Brain pericyte (primary cell): ENCODE results near the gene COA8.

Experiments
- DNase-seq: peaks from one replicate; pipeline ENCODE4 v3.0.0-alpha.2; 2012; ENCODE audit warnings: low read depth, low spot score

COA8 gene

DNA sequence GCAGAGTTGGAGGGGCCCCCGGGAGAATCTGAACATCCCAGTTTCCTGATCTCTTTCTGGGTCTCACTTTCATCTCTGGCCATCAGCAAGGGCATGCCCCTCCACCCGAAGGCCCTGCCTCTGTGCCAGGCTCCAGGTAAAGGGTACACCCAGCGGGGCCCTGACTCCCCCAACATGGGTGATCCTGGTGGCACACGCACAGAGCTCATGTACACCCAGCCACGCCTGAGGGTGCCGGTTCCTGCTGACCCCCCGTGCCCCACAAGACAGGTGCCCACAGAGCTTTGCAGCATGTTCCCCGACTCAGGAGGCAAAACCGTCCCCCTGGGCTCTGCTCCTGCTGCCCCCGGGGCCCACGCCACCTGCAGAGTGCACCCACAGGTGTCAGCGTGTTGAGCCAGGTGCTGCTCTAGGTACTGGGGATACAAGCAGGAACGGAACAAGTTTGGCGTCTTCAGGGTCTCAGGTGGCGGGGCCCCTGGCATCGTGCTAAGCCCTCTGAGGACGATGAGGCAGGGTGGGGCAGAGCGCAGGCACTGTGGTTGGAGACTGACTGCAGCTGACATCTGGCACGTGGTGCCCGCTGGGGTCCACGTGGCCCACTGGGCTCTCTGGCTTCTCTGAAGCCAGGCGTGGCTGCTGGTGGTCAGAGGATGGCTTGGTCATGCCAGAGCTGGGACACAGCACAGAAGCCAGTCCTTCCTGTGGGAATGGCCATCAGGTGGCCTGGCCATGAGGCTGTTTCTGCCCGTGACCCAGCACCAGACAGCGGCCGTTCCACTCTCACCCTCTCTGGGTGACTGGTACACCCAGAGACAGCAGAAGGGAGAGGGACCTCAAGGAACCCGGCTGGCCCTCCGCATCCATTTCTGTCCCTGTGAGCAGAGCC is 14.1 kb upstream of the COA8 start:
- DNase-seq: no peak

DNA sequence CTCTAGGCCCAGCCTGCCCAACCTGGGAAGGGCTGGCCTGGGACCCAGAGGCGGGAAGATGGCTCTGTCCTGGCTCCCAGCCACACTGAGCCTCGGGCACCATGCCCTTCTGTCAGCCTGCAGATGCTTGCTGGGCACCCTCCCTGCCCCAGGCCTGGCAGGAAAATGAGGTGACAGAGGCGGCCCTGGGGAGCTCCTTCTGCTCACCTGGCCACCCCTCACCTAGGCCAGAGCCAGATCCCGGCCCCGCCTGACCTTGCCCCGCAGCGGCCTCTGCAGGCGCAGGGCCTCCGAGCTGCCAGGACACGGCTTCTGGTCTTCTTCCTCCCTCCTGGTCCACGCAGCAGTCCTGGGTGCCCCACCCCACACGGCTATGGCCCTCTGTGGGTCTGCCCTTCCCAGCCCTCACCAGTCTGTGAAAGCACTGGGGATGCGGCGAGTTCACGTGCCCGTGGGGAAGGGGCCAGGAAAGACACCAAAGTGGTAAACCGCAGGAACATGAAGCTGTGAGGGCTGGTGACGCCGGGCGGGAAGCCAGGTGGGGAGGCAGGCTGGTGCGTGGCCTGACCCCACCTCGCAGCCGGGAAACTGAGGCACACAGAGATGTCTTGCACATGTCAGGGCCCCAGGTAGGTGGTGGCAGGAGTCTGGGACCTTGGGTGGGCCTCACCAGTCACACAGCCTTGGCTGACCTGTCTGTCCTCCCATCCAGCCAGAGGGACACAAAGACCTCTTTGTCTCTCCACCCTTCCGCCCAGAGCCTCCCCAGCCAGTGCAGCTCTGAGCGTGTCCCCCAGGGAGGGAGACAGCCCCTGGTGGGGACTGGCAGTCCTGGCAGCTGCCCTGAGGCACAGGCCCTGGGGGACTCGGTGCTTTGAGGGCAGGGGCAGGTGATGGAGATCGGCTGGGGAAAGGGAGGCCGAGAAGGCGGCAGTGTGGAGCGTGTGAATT is 13.1 kb upstream of the COA8 start:
- no peak for DNase-seq

DNA sequence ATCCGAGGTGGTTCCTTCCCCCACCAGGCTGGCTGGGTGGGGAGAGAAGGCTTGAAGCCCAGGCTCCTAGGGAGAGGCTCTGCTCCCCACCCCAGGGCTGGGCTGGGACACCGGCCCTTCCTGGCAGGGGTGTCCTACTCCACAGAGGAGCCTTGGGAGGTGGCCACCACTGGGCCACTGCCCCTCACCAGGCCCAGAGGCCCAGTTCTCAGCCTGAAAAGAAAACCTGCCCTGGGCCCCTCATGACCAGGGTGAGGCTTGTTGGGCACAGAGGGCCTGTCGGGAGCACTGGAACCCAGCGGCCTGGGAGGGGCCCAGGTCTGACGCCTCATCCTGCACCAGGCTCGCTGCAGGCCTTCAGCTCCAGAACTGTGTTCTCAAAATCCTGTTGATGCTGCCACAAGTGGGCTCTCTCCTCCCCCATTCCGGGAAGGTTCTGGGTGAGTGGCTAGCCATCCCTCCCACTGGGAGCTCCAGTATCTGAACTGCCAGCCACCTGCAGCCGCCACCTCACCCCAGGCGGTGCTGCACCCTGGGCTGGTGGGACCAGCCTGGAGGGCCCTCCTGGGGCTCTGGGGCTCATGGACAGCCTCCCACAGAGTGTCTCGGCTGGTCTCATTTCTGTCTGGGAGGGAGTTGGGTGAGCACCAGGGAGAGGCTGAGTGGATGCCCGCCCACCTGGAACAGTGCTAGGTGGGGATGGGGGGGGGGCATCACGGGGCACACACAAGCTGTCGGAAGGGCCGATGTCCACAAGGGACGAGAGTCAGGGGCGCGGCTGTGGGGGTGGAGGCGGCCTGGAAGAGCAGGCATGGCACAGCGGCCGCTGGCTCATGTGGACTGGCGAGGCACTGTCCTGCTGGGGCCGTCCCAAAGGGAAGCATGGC is 12.1 kb upstream of the COA8 start:
- no peak for DNase-seq

DNA sequence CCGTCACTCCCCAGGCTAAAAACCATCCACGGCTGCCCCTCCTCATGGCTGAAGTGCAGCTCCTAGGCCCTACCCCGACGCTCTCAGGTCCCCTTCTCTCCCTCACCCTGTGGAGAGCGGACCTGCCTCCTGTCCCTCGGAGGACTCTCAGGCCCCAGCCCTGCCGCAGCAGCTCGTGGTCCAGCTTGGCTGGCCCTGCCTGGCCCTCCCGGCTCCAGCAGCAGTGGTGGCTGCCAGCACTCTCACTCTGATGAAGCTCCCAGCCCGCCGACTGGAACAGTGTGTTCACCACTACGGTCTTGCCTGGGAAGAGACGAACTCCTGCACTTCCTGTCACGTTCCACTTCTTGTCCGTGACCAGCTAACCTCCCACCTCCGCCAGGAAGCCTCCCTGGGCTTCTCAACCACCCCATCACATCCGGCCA is 11.4 kb upstream of the COA8 start:
- DNase-seq: no peak

DNA sequence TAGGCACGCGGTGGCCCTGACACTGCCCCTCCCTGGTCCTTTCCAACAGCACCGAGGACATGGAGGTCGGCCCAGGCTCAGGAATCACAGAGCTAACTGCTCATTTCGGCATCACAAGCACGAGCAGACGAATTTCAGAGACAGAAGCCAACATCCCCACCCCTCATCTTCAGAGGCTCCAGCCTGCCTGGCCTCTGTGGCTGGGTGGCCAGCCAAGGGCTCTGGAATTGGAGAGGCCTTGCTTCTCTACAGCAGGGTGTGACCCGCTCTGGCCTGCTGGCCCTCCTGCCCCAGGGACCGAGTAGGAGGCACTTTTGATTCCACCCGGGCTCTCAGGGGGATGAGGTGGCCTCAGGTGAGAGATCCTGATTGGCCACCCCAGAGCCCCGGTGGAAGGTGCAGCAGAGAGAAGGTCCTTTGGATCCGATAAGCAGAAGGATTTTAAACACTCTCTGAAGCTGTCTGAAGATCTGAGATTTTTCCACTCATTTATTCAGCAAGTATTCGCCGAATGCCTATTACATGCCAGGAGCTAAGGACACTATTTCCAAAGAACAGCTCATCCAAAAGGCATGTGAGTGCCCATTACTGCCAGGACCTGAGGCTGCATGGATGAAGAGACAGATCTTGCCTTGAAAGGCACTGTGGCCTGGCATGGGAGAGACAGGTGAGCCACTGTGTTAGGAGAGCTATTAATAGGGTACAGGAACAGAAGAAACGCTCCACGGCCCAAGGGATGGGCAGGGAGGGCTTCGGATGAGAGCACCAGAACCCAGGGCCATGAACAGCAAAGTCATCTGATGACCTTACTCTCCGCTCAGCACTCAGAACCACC is 10.5 kb upstream of the COA8 start:
- no peak for DNase-seq

DNA sequence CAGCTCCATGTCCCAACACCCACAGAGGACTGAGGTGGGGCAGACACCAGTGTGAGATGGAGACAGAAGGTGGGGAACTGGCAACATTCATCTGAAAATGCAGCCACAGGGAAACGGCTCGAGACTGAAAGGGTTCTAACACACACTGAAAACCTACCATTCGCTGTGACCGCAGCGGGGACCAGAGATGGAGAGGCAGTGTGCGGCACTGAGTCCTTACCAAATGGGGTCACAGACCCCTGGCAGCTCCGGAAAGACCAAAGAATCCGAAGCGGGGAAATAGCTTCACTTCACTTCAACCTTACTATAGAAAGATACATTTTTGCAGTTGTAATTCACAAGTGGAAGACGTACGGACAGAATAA is 9.9 kb upstream of the COA8 start:
- DNase-seq: no peak

DNA sequence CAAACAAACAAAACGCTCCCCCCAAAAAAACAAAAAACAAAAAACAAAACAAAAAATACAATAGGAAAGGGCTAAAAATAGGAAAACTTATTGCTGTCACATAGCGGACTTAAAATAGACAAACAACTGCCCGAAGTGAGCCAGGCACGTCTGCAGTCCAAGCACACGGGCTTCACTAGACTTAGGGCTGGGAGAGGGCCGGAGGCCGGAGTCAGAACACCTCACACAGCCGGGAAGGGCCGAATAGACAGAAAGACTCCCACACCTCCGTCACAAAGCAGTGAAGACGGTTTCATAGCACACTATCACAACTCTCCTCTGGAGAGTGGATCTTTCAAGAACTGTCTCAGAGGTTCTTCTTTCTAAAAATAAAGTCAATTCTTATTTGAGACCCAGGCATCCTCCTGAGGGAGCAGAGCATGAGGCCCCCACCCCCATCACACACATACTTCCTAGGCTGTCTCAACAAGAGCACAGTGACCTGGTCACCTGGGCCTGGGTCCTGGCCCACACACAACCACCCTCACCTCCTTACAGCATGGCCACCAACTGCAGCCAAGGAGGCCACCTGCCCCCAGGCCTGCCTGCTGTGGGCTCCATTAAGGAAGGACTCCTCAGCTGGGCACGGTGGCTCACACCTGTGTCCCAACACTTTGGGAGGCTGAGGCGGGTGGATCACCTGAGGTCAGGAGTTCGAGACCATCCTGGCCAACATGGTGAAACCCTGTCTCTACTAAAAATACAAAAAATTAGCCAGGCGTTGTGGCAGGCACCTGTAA is 7.0 kb upstream of the COA8 start:
- no peak for DNase-seq

DNA sequence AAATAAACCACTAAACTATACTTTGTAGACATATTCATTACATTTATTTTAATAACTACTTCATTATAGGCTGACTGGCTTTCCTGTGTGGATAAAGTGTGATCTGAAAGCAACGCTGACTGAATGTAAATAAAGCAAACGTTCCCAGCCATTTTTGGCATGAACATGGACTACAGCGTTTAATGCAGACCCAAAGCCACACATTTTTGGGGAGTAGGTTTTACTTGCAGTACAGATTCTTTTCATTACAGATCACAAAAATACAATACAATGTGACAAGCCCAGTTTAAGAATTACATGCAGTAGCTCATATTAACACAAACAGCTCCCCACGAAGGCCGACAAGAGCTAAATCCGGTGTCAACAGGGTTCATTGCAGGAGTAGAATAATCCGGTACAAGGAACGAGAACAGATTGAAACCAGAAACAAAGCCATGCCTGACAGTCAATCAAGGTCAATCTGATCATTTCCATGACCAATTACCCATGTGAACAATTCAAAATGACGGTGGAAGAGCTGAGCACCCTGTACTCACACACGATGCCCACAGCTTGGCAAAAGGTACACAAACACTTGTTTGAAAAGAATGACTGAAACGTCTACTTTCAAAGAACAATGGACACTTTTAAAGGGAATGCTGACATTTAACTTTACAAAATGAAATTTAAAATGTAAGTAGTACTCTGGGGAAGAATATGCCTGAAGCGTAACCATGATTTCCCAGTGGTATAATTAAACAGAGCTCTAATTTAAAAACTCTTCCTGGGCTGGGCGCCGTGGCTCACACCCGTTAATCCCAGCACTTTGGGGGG is 5.6 kb upstream of the COA8 start:
- no peak for DNase-seq

DNA sequence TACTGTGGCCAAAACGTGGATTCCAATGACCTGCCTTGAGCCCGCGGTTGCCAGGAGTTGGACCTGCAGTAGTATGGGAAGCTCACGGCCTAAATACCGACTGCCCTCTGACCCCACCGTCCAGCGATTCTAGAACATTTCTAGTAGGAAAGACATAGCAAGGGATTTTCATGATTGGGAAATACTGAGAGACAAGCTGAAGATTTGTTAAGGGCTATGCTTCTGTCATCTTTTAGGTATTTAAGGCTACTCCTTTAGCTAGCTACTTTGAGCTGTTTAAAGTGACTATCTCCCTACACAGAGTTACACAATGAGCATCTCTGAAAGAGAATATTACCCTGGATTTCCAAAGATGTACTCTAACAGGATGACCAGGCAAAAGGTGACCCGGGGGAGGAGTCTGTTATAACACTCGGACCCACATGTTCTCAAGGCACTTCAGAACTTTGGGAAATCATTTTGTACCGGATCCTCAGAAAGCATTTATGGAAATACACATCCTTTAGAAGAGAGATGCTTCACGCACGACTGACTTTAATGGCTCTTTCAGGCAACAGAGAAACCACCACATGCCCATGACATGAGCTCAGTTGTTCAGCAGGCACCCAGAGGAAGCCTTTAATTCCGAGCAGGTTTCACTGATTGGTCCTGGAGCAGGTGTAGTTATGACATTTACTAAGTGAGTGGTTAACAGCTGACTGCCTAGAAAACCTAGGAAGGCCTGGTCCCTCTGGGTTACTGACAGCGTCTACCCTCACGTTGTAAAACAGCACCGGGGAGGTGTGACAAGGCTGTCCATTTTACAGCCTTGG is 4.5 kb upstream of the COA8 start:
- DNase-seq: no peak

DNA sequence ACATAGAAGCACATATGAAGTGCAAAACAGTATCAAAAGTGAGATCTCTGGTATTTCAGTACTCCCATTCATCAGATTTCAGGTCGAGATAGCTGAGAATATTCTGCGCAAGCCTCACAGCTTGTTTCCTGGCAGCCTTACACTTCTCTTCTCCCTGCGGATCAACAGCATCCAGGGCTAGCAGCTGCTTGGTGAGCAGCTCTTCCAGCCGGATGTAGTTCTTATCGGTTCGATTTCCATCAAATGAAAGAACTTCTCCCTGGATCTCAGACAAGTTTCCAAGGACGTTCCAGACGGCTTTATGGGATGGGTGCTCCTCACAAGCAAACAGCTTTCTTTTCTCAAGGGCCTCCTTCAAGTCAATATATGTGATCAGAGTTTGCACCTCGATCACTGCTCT is 3.0 kb upstream of the COA8 start:
- DNase-seq: no peak

DNA sequence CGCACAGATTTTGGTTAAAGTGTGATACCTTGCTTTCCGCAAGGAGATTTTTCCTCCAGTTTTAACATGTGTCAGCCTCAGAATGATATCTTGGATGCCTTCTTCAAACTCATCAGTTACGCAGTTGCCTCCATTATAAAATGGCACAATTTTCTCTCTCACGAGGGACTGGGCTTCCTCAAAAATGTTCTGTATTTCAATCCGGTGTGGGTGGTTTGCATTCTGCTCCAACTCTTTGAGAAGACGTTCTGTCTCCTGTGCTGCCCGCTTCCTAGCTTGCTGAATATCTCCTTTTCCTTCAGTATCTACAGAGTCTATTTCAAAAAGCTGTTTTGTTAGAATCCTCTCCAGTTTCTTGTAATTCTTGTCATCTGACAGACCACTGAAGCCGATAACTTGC is 2.1 kb upstream of the COA8 start:
- DNase-seq: no peak

DNA sequence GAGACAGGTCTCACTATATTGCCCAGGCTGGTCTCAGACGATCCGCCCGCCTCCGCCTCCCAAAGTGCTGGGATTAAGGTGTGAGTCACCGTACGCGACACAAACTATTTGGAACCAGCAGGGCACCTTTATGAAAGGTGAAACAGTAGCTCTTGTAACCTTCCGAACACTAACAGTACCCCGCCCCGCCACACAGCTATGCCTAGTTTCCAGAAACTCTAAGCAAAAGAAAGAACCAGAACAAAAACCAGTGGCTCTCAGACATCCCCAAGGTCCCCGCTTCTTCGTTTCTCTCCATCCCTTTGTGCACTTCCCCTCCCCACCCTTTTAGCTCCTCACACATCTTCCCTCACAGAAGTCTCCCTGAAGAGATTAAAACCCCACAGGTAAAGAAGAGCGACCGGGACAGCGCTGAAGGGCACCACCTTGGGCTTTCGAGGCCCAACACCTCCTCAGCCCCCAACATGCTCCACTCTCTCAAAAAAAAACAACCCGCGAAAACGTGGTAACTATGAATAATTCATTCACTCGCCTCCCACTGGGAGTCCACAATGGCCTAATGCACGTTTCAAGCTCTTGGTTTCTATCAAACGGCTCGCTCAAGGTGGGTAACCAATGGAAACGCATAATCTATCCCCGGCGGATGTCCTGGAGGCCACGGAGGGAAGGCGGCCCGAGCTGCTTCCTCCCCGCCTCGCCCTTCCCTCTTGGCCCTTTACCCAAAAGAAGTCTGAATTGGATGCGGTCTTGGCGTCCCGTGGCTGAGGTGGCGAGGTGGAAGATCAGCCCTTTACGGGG is 1.2 kb upstream of the COA8 start:
- no peak for DNase-seq

DNA sequence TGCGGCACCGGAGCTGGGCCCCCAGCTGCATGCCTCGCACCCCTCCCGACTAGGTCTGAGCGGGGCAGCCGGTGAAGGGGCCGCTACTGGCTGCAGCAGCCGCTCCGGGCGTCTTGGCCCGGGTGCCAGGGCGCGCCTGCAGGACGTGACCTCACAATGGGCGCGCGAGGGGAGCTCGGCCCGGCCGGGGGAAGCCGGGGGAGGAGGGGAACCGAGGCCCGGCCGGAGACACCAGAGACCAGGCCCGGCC is 656 bp upstream of the COA8 start:
- DNase-seq: no peak

DNA sequence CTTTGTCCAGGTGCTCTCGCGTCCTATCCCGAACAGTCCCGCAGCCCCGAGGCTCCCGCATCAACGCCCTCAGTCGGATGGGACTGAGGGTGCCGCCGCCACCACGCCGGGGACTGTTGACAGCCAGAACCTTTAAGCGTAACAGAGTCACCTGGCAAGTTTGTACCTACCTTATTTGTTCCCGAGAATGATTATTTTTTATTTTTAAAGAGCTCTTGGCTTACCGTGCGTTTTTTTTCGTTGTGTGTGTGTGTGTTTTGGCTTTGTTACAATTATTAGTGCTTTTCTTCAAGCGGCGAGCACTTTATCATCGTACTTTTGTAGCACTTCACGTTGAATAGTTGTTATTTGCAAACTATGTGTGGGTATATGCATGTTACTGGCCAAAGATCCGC is 463 bp downstream of the COA8 start:
- no peak for DNase-seq

DNA sequence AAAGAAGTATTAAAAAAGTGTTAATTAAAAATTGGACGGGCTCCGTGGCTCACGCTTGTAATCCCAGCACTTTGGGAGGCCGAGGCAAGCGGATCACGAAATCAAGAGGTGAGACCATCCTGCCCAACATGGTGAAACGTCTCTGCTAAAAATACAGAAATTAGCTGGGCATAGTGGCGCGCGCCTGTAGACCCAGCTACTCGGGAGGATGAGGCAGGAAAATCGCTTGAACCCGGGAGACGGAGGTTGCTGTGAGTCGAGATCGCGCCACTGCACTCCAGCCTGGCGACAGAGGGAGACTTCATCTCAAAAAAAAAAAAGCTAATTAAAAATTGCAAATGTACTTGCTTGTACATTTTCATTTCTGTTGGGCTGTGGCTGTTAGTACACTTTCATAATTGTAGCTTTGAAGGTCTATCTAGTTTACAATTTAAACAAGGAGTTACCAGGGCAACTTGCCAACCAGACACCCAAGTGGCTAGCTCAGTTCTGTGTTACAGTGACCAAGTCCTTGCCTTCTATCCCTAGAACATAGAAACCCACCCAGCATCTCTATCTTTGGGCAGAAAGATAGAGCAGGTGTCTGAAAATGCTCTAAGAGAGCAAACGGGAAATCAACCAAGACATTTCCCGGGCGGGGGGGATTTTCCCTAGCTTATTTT is 1.2 kb downstream of the COA8 start:
- DNase-seq: no peak

DNA sequence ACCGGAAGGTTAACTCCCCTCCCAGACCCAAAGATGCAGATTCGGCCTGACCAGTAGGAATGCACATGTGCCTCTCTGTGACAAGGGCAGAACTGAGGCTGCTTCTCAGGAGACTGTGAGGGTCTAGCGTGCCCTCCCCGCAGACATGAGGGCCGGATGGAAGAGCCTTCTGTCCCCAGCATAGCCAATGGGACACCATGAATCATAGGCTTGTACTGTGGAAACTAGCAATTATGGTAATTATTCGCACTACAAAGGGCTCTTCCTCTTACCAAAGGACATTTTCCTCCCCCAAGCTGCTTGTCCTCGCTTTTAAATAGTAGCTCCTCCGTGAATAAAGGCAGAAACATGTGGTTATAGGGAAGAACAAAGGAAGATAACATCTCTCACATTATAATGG is 6.2 kb downstream of the COA8 start:
- DNase-seq: no peak

DNA sequence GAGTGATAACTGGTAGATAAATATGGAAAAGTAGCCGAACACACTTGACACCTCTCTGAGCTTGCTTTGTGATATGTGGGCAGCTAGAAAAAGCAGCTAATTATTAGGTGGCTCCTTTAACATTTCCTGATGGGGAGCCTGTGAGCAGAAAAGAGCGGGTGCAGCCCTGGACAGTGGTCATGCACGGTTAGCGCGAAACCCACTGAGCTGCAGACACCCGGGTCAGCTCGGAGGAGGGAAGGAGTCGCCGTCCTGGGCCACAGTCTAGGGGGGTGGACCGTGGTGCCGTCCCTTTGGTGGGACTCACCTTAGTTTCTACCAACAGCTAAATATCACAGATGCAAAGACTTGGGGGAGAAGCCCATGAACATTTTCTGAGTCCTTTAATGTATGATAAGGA is 6.6 kb downstream of the COA8 start:
- DNase-seq: no peak
